Stimulated activated naive CD8-positive, alpha-beta T cell treated with anti-CD3 and anti-CD28 coated beads, Interleukin-15, Interleukin-2, amounts not matched to agents 100 U/mL and 50 U/mL, for 24 hours (primary cell): Measurements from ENCODE around the gene CMTM2.
"Not testable (repeated sequence)": the region's sequence is repeated elsewhere in the genome, so short reads cannot be mapped to it uniquely, and the experiment has no call there.

ENCODE experiments used
- ATAC-seq: fragments of 150-1000 bp; cut with Tn5 transposase; one replicate; pipeline ENCODE4 v1.10.0; 2021
- DNase-seq: peaks from one replicate; pipeline ENCODE4 v3.0.0; 2021

Gene CMTM2

GRCh38 chr16:66553223-66553622 is 26.0 kb upstream of the CMTM2 start:
- DNase-seq (no peak), ATAC-seq (no peak)

DNA sequence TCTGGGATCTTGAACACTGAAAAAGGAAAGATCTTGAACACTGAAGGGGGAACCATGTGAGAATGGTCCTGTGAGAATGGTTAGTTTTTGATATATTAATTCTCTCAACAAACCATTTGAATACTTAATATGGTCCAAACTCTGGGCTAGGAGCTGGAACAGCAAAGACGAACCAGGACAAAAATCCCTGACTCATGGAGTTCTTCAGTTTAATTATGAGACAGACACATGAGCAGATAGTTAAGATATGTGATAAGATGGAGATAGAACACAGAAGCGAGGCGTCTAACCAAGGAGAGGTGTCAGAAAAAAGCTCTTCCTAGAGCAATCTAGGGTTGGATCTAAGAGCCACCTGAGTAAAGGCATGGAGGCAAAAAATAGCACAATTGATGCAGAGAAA is 25.2 kb upstream of the CMTM2 start:
- DNase-seq (no peak), ATAC-seq (no peak)

- no peak for ATAC-seq
- DNase-seq, result no peak
These were observed 24.8 kb upstream of the CMTM2 start for GRCh38 chr16:66554495-66554894.

GRCh38 chr16:66560107-66560506 is 19.2 kb upstream of the CMTM2 start:
- DNase-seq, result no peak
- no peak for ATAC-seq

DNA sequence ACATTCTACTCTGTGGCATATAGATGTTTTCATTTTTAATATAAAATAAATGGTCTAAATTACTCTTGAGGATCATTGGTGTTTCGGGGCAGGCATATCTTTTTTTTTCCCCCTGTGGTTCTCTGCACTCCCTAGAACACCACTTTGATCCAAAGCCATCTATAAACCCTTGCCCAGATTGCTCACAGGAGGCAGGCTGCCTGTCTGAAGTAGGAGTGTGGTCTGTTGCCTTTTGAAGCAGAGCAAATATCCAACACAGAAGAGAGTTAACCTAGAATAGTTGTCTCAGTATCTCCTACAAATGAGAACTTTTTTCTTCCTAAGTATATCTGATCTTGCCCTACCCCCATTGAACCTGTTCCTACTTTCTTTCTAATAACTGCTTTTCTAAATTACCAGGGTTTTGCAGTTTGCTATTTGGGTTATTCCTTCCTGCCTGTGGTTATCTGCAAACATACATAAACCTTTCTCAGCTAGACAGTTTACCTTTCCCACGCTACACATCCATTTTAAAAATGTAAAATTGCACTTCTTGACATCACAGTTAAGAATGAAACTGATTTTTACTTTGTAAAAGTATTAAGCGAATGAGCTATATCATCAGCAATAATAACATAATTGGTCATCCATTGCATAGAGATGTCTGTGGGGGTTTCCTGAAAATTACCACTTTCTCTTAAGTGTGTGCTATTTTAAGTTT is 17.7 kb upstream of the CMTM2 start:
- DNase-seq (no peak), ATAC-seq (no peak)

DNA sequence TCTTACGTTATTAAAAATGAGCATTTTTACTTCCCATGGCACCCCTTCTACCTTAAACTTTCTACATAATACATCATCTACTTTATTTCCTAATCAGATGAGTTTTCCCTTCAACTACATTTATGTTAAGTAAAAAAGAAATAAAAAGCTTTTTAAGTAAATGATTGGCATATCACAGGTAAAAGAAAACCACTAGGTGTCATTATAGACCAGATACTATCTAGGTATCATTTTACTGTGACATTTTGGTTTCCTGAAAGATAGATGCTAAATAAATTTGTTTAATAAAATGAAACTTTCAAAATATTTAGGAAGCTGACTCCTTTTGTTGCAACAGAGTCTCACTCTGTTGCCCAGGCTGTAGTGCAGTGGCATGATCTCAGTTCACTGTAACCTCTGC is 16.9 kb upstream of the CMTM2 start:
- DNase-seq (no peak), ATAC-seq (no peak)

DNA sequence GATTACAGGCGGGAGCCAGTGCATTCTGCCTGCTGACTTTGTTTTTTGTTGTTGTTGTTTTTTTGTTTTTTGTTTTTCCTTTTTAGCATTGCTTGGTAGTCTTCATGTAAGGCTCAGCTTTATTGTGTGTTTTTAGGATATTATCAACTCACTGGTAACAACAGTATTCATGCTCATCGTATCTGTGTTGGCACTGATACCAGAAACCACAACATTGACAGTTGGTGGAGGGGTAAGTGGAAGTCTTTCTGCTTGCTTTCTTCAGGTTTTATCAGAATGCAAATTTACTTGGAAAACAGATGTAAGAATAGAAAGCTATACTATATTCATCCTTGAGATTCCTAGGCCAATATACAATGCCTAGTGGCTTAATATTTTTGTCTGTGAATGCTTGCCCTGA is 16.3 kb upstream of the CMTM2 start:
- DNase-seq (no peak), ATAC-seq (no peak)

- ATAC-seq (peak; percentile 78), DNase-seq (no peak)
These were observed 15.5 kb upstream of the CMTM2 start for GRCh38 chr16:66563574-66564334.

- ATAC-seq (no peak), DNase-seq (no peak)
These were observed 13.0 kb upstream of the CMTM2 start, which contains the start of gene CMTM1 for GRCh38 chr16:66566051-66566901. Gene CMTM1 (plus strand): TSS chr16:66566439. CDS start chr16:66566514, 75 bp downstream.

- DNase-seq, ATAC-seq: not testable (repeated sequence)
These were observed 12.0 kb upstream of the CMTM2 start for GRCh38 chr16:66567270-66567669.

DNA sequence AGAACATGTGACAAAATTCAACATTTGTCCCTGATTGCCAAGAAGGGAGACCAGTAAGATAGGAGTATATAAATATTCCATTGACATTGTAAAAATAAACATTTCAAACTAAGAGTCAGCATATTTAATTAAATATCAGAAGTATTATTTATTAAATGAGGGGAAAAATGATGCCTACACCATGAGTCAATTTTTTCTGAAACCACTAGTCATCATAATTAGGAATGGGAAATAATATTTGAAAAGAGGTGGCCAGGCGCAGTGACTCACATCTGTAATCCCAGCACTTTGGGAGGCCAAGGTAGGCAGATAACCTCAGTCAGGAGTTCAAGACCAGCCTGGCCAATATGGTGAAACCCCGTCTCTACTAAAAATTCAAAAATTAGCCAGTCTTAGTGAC is 10.9 kb upstream of the CMTM2 start:
- ATAC-seq, result no peak
- no peak for DNase-seq

- ATAC-seq (no peak), DNase-seq (no peak)
These were observed 10.1 kb upstream of the CMTM2 start for GRCh38 chr16:66569131-66569530.

DNA sequence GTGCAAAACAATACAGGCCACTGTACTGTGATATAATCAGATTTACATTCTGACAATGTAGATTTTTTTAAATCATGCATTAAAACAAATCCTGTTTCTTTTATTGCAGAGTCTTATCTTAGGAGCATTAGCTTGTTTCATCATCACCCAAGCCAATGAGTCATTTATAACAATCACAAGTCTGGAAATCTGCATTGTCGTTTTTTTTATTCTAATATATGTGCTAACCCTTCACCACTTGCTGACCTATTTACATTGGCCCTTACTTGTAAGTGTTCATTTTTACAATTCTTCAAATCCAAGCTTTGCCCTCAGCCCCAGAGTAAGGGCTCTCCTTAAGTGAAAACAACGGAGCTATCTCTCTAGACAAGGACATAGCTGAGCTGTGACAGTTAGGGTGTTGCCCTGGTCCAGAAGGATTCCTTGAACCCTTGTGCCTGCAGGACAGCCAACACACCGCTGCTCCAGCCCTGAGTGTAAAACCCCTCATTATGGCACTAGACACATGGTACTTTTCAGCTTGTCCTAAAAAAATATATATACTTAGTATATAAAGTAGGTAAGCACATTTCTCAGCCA is 9.3 kb upstream of the CMTM2 start:
- ATAC-seq (no peak), DNase-seq (no peak)

DNA sequence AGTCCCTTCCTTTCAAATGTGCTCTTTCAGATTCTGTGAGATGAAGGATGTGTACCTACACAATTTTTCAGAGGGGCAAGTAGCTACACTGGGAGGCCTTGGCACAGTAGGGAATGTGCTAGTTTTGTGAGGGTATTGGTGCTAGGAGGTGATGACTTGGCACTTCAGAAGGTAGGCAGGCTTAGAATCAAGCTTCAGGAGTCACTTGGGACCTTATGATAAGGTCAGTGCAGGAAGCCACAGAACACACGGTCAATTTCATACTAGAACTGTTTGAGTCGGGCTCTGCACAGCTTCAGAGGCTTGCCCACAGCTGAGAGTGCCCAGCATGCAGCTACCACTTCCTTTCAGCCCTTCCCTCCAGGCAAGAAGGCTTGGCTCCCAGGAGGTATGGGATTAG is 6.9 kb upstream of the CMTM2 start:
- no peak for DNase-seq
- no peak for ATAC-seq

GRCh38 chr16:66574081-66574480 is 5.2 kb upstream of the CMTM2 start:
- ATAC-seq (no peak), DNase-seq (no peak)

DNA sequence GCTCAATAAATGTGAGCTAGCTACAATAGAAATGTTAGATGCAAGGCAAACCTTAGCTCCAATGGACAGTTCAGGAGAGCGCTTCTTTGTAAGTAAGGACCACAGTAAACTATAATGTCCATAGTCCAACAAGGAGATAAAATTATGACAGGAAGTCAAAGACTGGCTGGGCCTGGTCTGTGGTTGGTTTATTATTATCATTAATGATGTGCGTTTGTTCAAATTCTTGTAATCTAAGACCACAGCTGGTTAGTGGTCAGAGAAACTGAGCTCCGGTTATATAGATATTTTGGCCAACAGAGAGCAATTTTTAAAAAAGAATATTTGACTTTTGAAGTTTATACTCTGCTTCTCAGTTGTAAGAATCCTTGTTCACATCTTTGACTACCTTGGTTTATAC is 4.7 kb upstream of the CMTM2 start:
- ATAC-seq, result no peak
- DNase-seq, result no peak

DNA sequence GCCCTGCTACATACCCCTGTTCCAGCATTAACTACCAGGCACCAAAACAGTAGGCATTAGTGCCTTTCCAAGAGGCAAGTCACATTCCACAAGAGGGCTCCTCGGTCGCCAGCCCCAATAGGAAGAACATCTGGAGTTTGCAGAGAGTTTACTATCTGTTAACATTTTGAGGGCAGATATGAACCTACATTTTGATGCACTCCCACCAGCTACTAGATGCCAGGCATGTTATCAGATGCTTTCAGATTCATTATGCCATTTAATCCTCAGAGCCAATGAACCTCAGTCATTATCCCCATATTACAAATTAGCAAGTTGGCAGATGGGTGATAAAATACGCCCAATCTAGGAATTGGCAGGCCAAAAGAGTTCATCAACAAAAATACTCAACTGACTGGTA is 4.2 kb upstream of the CMTM2 start:
- ATAC-seq (no peak), DNase-seq (no peak)

DNA sequence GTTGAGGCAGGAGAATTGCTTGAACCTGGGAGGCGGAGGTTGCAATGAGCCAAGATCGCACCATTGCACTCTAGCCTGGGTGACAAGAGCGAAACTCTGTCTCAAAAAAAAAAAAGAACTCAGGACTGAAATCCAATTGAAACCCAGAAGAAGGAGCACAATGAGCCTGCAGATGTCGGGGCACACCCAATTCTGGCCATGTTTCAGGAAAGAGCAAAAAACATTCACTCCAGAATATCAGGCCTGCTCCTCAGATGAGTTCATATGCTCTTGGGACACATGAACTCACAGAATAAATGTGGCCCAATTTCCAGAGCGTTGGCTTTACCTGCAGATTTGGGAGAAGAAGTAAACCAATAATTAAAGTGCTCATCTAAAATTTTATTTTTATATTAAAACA is 3.0 kb upstream of the CMTM2 start:
- DNase-seq (no peak), ATAC-seq (no peak)

DNA sequence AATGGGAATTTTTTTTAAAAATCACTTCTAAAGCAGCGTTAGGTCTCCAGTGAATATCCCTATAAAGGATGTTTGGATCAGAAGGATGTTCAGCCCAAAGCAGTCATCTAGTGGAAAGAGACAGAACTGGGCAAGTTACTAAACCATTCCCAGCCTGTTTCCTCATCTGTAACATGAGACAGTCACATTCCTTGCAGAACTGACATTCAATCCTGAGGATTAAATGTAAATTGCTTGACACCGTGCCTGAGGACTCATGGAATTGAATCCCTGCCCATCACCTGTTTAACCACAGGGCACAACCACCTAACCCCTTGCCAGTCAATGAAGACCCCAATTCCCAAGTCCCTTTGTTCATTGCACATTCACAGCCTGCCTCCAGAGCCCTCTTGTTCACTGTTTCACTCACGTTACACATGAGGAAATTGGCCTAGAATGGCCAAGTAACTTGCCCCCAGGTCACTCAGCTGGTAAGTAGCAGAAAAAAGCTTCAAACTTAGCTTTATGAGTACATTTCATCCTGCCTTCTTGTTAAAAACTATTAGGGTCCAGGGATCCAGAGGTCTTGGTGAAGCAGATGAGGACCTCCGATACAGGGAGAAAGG is 1.4 kb downstream of the CMTM2 start:
- ATAC-seq, result no peak
- no peak for DNase-seq

GRCh38 chr16:66581246-66581952 is 2.1 kb downstream of the CMTM2 start:
- DNase-seq, result no peak

GRCh38 chr16:66585481-66586239 is 6.4 kb downstream of the CMTM2 start:
- DNase-seq (no peak), ATAC-seq (no peak)

More at GRCh38 chr16:66581246-66581952, 2.1 kb downstream of the CMTM2 start:
- no peak for ATAC-seq
